NCI-H1694 treated with DMSO at 0.1 percent for 48 hours (cell line): ENCODE results near the gene MAF.

Experiments used
- DNase-seq: peaks from one replicate; lab custom pipeline; 2025; lab: John Stamatoyannopoulos, UW

The MAF gene

GRCh38 chr16:79612207-79612606 is 11.7 kb upstream of the MAF start:
- DNase-seq, result no peak

DNA sequence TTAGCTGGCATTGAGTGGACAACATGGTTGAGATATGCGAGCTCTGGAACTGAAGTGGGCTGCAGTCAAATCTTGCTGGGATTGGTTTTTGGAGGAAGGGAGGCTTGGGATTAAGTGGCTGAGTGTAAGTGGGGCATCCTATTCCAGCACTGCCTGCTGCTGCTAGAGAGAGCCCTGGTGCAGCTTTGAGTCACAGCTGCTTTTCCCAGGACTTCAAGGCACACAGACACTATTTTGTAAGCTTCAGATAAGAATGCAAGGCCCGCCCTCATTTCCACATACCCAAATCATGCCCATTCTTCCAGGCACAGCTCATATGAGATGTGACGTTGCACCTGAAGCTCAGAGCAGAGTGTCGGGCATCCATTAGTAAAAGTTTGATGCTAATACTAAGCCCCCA is 10.2 kb upstream of the MAF start:
- no peak for DNase-seq

- no peak for DNase-seq
Measured at GRCh38 chr16:79609861-79610260, 9.3 kb upstream of the MAF start.

GRCh38 chr16:79608976-79609375 is 8.4 kb upstream of the MAF start:
- DNase-seq, result no peak

DNA sequence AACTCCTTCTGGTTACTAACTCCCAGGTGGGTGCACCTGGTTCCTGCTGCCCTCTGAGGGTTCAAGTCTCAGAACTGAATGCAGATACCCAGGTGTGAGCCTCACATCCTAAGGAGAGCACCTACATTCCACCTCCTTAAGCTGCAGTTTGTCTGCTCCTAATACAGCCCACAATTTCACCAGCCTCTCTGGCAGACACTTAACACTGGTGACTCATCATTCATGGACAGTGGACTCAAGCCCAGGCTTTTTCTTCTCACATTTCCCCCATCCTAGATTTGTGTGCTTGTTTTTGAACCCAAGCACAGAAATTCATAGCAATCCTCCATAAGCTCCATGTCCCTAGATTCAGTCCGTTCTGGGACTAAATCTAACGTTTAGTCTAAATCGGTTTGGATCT is 7.0 kb upstream of the MAF start:
- DNase-seq, result no peak

GRCh38 chr16:79605999-79606398 is 5.5 kb upstream of the MAF start:
- no peak for DNase-seq

- no peak for DNase-seq
Measured at GRCh38 chr16:79603055-79603454, 2.5 kb upstream of the MAF start.

GRCh38 chr16:79602628-79603014 is 2.1 kb upstream of the MAF start:
- DNase-seq, result no peak

DNA sequence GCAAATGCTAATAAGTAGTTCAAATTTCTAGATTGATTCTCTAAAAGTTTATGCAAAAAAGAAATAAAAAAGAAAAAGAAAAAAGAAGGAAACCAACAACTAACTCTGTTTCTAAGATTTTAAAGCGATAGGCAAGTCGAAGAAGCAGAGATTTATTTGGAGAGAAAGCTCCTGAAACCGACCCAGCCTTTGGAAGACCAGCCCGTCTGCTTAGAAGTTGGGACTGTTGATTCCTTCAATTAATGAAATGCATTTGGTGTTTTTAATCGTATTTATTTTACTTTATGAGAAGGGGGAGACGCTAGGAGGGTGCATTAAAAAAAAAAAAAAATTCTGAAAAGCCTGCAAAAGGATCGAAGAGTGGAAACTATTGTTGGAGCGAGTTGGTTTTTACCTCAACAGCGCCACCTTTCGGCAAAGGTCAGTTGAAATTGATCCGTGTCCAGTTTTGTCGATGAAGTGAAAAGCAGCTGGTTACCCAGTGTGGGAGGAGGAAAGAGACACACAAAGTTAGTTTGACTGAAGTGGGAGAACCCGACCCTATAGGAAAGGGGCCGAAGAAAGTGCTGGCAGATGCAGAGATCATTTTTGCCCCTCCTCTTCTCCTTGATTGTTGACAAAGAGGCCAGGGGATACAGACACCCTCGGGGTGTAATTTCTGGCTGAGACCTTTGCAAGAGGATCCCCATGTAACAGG is 1.5 kb upstream of the MAF start:
- DNase-seq, result peak; percentile 37

DNA sequence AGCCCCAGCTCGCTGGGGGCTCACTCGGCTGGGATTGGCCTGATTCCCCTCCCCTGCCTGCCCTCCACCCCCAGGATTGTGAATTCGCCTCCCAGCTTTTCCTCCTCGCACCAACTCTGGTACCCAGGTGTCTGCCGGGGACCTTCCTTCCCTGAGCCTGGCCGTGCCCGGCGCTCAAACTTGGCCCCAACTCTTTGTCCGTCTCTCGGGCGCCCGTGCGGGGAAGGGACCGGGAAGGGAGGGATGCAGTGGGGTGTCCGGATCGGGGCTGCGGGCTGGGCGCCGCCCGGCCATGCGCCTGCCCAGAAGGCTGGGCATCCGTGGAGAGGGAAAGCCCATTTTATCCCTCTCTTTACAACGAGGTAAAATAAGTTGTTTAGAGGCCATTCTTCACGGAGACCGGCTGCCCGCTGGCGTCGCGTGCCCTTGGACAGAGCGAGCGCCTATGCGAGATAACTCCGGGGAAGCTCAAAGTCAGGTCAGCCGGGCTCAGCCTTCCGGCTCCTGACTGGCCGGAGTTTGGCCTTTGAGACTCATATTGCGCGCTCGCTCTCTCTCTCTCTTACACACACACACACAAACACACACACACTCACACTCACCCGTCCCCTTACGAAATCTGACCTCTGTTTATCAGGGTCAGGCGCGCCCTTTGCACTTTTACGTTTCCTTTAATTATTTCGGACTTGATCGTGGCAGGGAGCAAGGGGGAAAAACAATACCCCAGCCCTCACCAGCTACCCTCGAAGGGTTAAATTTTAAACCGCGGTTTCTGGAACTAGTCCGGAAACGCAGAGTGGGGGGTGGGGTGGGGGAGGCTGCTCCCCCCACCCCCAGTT is 774 bp upstream of the MAF start:
- DNase-seq, result no peak

- no peak for DNase-seq
Measured at GRCh38 chr16:79599837-79600637, 500 bp downstream of the MAF start.

- no peak for DNase-seq
Measured at GRCh38 chr16:79599256-79599836, 1.2 kb downstream of the MAF start.

GRCh38 chr16:79598348-79599181 is 2.0 kb downstream of the MAF start:
- no peak for DNase-seq

- no peak for DNase-seq
Measured at GRCh38 chr16:79598063-79598347, 2.5 kb downstream of the MAF start.

DNA sequence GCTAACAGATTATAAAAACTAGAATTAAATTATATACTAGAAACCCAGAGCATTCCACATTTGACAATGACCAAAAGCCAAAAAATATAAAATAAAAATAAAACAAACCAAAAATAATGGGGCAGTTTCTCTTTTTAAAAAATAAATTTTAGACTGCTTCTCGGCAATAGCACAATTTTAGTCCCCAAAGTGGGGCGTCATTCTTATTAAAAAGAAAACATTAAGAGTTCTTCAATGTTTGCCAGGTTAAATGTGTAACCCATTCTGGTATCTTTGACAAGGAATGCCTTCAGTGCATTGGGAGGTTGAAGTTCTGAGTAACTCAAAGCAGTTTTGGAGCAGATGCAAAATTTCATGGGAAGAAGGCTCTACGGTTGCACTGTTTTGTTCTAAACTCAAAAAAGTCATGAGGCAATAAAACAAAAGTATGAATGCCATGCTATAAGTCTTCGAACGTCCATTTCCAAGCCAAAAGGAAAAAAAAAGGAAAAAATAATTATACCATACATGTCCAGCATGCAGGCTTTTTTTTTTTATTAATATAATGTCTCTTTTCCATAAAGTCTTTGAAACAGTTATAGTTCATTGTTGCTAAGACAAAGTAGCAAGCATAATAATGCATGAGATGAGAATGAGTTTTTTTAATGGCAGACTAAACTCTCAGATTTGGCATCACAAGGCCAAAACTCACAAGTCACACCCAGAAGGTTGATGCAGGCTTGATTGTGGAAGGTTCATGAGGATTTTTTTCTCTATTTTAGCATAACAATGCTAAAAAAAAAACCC is 3.1 kb downstream of the MAF start:
- DNase-seq, result no peak

GRCh38 chr16:79595931-79596450 is 4.5 kb downstream of the MAF start:
- DNase-seq, result no peak

DNA sequence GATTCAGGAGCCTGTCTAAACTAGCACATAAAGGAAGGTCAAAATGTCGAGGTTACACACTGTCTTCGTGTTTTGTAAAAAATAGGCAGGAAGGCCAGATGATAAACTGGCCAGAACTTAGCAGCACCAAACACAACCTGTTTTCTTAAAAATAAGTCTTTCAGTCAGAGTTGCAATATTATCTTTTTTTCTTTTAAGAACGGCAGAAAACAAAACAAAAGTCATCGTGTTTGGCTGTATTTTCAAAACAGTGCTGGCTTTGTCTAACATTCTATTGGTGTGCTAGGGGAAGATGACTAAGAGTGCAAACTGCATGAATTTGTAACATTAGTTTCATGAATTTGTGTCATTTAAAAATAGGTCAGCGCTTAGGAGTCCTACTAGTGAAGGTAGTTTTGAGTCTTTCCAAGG is 5.3 kb downstream of the MAF start:
- no peak for DNase-seq

DNA sequence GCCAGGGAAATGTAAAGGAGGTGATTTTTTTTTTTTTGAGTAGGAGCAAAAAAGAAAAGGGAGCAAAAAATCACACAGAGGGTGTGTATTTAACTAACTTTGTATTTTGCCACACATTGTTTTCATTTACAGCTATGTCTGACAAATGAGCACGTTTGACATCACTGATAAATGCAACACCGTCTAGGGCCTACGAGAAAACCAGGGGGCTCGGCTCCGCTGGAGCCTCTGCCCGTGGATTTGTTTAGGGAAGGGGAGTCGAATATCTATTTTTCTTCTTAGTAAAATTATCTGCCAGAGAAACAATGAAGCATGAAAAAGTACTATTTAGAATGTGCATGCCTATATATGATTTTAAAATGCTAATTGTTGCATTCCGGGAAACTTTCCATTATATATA is 6.8 kb downstream of the MAF start:
- no peak for DNase-seq

DNA sequence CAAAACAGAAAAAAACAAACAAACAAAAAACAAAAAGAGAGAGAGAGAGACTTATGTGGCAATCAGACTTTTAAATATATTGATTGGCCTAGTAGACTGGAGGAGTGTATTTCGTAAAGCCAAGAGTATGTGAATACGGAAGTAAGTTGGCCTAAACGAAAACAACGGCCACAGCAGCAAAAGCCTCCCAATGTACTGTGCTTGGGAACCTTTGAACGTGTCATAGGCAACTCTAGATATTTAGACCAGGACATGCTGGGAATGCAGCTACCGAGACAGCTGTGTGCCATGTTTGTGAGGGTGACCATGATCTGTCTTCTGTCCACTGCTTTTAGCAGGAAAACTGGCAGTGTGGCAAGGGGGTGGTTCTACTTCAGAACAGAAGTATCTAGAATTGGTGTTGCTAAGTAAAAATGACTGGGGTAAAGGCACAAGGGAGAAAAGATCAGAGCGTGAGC is 7.4 kb downstream of the MAF start:
- no peak for DNase-seq

GRCh38 chr16:79592186-79592585 is 8.4 kb downstream of the MAF start:
- no peak for DNase-seq
